WTC11 (cell line): ENCODE results near the gene USF3. TPM values are rescaled to one million over a fixed set of nuclear protein-coding genes. Genes with fewer than 3 reads are reported as not detected.

Source experiments
- ATAC-seq: fragments of 200-7000 bp; cut with Tn5 transposase; 2 replicates; pipeline ENCODE4 v1.10.0; 2021; ENCODE audit warnings: mild to moderate bottlenecking, moderate library complexity
- CTCF ChIA-PET: fragments of 300-600 bp; sonication (Branson Sonifier 250); formaldehyde crosslinking; loops from one replicate; lab custom pipeline; 2021; ENCODE audit warnings: antibody characterized with exemption; lab: Charles Lee
- POLR2A ChIA-PET: fragments of 350-600 bp; sonication (Branson Sonifier 250); formaldehyde crosslinking; loops from one replicate; lab custom pipeline; 2021; ENCODE audit warnings: antibody characterized with exemption; lab: Charles Lee
- DNase-seq: peaks from one replicate; pipeline ENCODE4 v3.0.0; 2021; ENCODE audit warnings: low spot score
- H3K27ac Mint-ChIP-seq: 2 replicates; pipeline ENCODE4 v1.8.0; 2021; ENCODE audit warnings: mixed read lengths
- H3K27me3 Mint-ChIP-seq: 2 replicates; pipeline ENCODE4 v1.8.0; 2021; ENCODE audit warnings: low read depth, mild to moderate bottlenecking, moderate library complexity, mixed read lengths
- H3K36me3 Mint-ChIP-seq: 2 replicates; pipeline ENCODE4 v1.8.0; 2021; ENCODE audit warnings: mixed read lengths
- H3K4me1 Mint-ChIP-seq: 2 replicates; pipeline ENCODE4 v1.8.0; 2022; ENCODE audit warnings: mixed read lengths
- H3K4me3 Mint-ChIP-seq: 2 replicates; pipeline ENCODE4 v1.8.0; 2021; ENCODE audit warnings: mild to moderate bottlenecking, moderate library complexity, mixed read lengths
- H3K9me3 Mint-ChIP-seq: 2 replicates; pipeline ENCODE4 v1.8.0; 2021; ENCODE audit warnings: mixed read lengths
- ATF1 ChIP-seq: sonication (generic); formaldehyde crosslinking; IDR thresholded peaks from 2 replicates; pipeline ENCODE4 v1.8.1; 2023; ENCODE audit warnings: mild to moderate bottlenecking, moderate library complexity, missing genetic modification reagents
- ATF6 ChIP-seq: sonication (generic); formaldehyde crosslinking; IDR thresholded peaks from 2 replicates; pipeline ENCODE4 v1.8.1; 2023; ENCODE audit warnings: mild to moderate bottlenecking, missing genetic modification reagents
- E2F1 ChIP-seq: sonication (generic); formaldehyde crosslinking; IDR thresholded peaks from 2 replicates; pipeline ENCODE4 v1.8.0; 2022; ENCODE audit warnings: mild to moderate bottlenecking, missing genetic modification reagents
- E2F5 ChIP-seq: sonication (generic); formaldehyde crosslinking; IDR thresholded peaks from 2 replicates; pipeline ENCODE4 v1.8.1; 2022; ENCODE audit warnings: mild to moderate bottlenecking, moderate library complexity, missing genetic modification reagents
- FOXP1 ChIP-seq: sonication (generic); formaldehyde crosslinking; IDR thresholded peaks from 2 replicates; pipeline ENCODE4 v1.8.0; 2022; ENCODE audit warnings: missing genetic modification reagents, mild to moderate bottlenecking, moderate library complexity, borderline replicate concordance
- FOXP4 ChIP-seq: sonication (generic); formaldehyde crosslinking; IDR thresholded peaks from 2 replicates; pipeline ENCODE4 v1.8.0; 2022; ENCODE audit warnings: mild to moderate bottlenecking, missing genetic modification reagents
- GTF2I ChIP-seq: fragments of 250-450 bp; sonication (Bioruptor Pico); conservative IDR thresholded peaks from 2 replicates; pipeline ENCODE4 v1.4.0; 2021; ENCODE audit warnings: mild to moderate bottlenecking
- MLX ChIP-seq: sonication (generic); formaldehyde crosslinking; IDR thresholded peaks from 2 replicates; pipeline ENCODE4 v1.8.1; 2023; ENCODE audit warnings: mild to moderate bottlenecking, missing genetic modification reagents, moderate library complexity
- NFATC4 ChIP-seq: fragments of 250-450 bp; sonication (Bioruptor Pico); IDR thresholded peaks from 2 replicates; pipeline ENCODE4 v1.9.0; 2021; ENCODE audit warnings: mild to moderate bottlenecking
- NR1H2 ChIP-seq: sonication (generic); formaldehyde crosslinking; IDR thresholded peaks from 2 replicates; pipeline ENCODE4 v1.9.0; 2021; ENCODE audit warnings: mild to moderate bottlenecking, moderate library complexity, missing genetic modification reagents
- SOX15 ChIP-seq: fragments of 250-450 bp; sonication (Bioruptor Pico); IDR thresholded peaks from 2 replicates; pipeline ENCODE4 v1.9.0; 2021; ENCODE audit warnings: mild to moderate bottlenecking
- STAT6 ChIP-seq: sonication (generic); formaldehyde crosslinking; conservative IDR thresholded peaks from 2 replicates; pipeline ENCODE4 v1.8.1; 2023; ENCODE audit warnings: mild to moderate bottlenecking, low read depth, missing genetic modification reagents, moderate library complexity
- TCF7 ChIP-seq: sonication (generic); formaldehyde crosslinking; IDR thresholded peaks from 2 replicates; pipeline ENCODE4 v1.8.0; 2022; ENCODE audit warnings: mild to moderate bottlenecking, low read depth, missing genetic modification reagents, moderate library complexity
- ZMAT4 ChIP-seq: fragments of 250-450 bp; sonication (Bioruptor Pico); IDR thresholded peaks from 2 replicates; pipeline ENCODE4 v1.9.0; 2021; ENCODE audit warnings: mild to moderate bottlenecking
- ZNF317 ChIP-seq: sonication (generic); formaldehyde crosslinking; IDR thresholded peaks from 2 replicates; pipeline ENCODE4 v1.8.1; 2023; ENCODE audit warnings: low read depth, mild to moderate bottlenecking, moderate library complexity, missing genetic modification reagents, borderline replicate concordance
- ZNF425 ChIP-seq: fragments of 250-450 bp; sonication (Bioruptor Pico); conservative IDR thresholded peaks from 2 replicates; pipeline ENCODE4 v1.9.0; 2021; ENCODE audit warnings: mild to moderate bottlenecking
- ZNF532 ChIP-seq: fragments of 250-450 bp; sonication (Bioruptor Pico); IDR thresholded peaks from 2 replicates; pipeline ENCODE4 v1.9.0; 2021; ENCODE audit warnings: mild to moderate bottlenecking, borderline replicate concordance
- total RNA-seq: library from RNA; stranded (reverse); gene quantifications from 3 replicates; pipeline ENCODE4 v1.2.3, GENCODE V29; 2021

The USF3 gene
- total RNA-seq, 1 experiment from 2014 or later = 16.4 TPM

- TF ChIP-seq ZNF532 (no peak), GTF2I (CRISPR knock-in tag) (no peak), ZNF425 (no peak), ZNF317 (CRISPR knock-in tag) (no peak), TCF7 (CRISPR knock-in tag) (no peak), ATF6 (CRISPR knock-in tag) (no peak)
Observed at GRCh38 chr3:113658107-113658506, 38.3 kb downstream of the USF3 start (continued).

GRCh38 chr3:113654851-113655250, 41.6 kb downstream of the USF3 start:
- Mint-ChIP-seq H3K9me3 (peaks cover 3% of the 10 kb centered on the region), H3K27ac (no peak overlapping the region), H3K36me3 (peaks cover 18% of the 10 kb centered on the region), H3K4me1 (no peaks in the 10 kb centered on the region), H3K27me3 (no peaks in the 10 kb centered on the region), H3K4me3 (no peak overlapping the region)
- no peak for DNase-seq
- ATAC-seq = no peak
- POLR2A ChIA-PET = no interaction called here
- CTCF ChIA-PET = no interaction called here
- TF ChIP-seq NFATC4 (CRISPR knock-in tag) = no peak
- no peak for TF ChIP-seq E2F1 (CRISPR knock-in tag)
- no peak for TF ChIP-seq STAT6 (CRISPR knock-in tag)
- TF ChIP-seq FOXP1 (CRISPR knock-in tag) = no peak
- no peak for TF ChIP-seq NR1H2 (CRISPR knock-in tag)
- TF ChIP-seq SOX15 (CRISPR knock-in tag) = no peak
- TF ChIP-seq FOXP4 (CRISPR knock-in tag) = no peak
- TF ChIP-seq ZMAT4 (CRISPR knock-in tag) = no peak
- TF ChIP-seq E2F5 (CRISPR knock-in tag) = no peak
- no peak for TF ChIP-seq MLX (CRISPR knock-in tag)
- no peak for TF ChIP-seq ATF1
